Measurements from ENCODE around the gene NEK2.
A peak's percentile ranks its signal among the peaks of the same experiment; 100 is the strongest.
"Not testable (repeated sequence)": the region's sequence is repeated elsewhere in the genome, so short reads cannot be mapped to it uniquely, and the experiment has no call there.

NEK2 gene

GRCh38 chr1:211628417-211628816 is 47.0 kb downstream of the NEK2 start:
- no peak overlapping the region for H3K27ac Mint-ChIP-seq
- peaks cover 53% of the 10 kb centered on the region for H3K27me3 Mint-ChIP-seq
- no peak for DNase-seq
- H3K36me3 Mint-ChIP-seq: no peaks in the 10 kb centered on the region
- CTCF ChIA-PET: no interaction called here
- no peak overlapping the region for H3K4me3 Mint-ChIP-seq
- H3K4me1 Mint-ChIP-seq: peaks cover 17% of the 10 kb centered on the region
- peaks cover 2% of the 10 kb centered on the region for H3K9me3 Mint-ChIP-seq

- Mint-ChIP-seq H3K36me3 (no peaks in the 10 kb centered on the region), H3K9me3 (peaks cover 2% of the 10 kb centered on the region), H3K27ac (no peak overlapping the region), H3K27me3 (peaks cover 41% of the 10 kb centered on the region), H3K4me1 (peaks cover 23% of the 10 kb centered on the region), H3K4me3 (no peak overlapping the region)
- no peak for DNase-seq
- CTCF ChIA-PET: no interaction called here
Measured at GRCh38 chr1:211627259-211627658, 48.2 kb downstream of the NEK2 start.

GRCh38 chr1:211625866-211626265 is 49.6 kb downstream of the NEK2 start:
- Mint-ChIP-seq H3K27me3 (peaks cover 29% of the 10 kb centered on the region), H3K4me1 (peaks cover 22% of the 10 kb centered on the region)
- CTCF ChIA-PET, H3K9me3 Mint-ChIP-seq, H3K36me3 Mint-ChIP-seq, H3K27ac Mint-ChIP-seq, DNase-seq, H3K4me3 Mint-ChIP-seq: not testable (repeated sequence)

- peaks cover 2% of the 10 kb centered on the region for H3K9me3 Mint-ChIP-seq
- CTCF ChIA-PET: interaction anchor here (0.5 to 1.1 kb wide), 8 partner anchors 30 to 672 kb away, joined by 3 to 8 read pairs (median 3); partner anchors contain the start of gene SLC30A1
- no peaks in the 10 kb centered on the region for H3K36me3 Mint-ChIP-seq
- peak; percentile 53 for DNase-seq
- H3K27me3 Mint-ChIP-seq: peaks cover 20% of the 10 kb centered on the region
- H3K4me1 Mint-ChIP-seq: peaks cover 22% of the 10 kb centered on the region
- no peak overlapping the region for H3K27ac Mint-ChIP-seq
- H3K4me3 Mint-ChIP-seq: no peak overlapping the region
Measured at GRCh38 chr1:211625040-211625439, 50.4 kb downstream of the NEK2 start.

GRCh38 chr1:211623515-211623914 is 51.9 kb downstream of the NEK2 start:
- CTCF ChIA-PET: interaction anchor here (0.7 to 1.0 kb wide), 2 partner anchors 44 to 109 kb away, joined by 3 to 6 read pairs; partner anchors contain the start of gene SLC30A1
- peaks cover 22% of the 10 kb centered on the region for H3K4me1 Mint-ChIP-seq
- H3K36me3 Mint-ChIP-seq: no peaks in the 10 kb centered on the region
- DNase-seq: no peak
- H3K27ac Mint-ChIP-seq: no peak overlapping the region
- H3K4me3 Mint-ChIP-seq: no peak overlapping the region
- H3K9me3 Mint-ChIP-seq: peaks cover 2% of the 10 kb centered on the region
- peaks cover 12% of the 10 kb centered on the region for H3K27me3 Mint-ChIP-seq

GRCh38 chr1:211621447-211622198 is 53.8 kb downstream of the NEK2 start:
- no peak overlapping the region for H3K27ac Mint-ChIP-seq
- DNase-seq: no peak
- H3K27me3 Mint-ChIP-seq: peaks cover 2% of the 10 kb centered on the region
- CTCF ChIA-PET: no interaction called here
- H3K4me1 Mint-ChIP-seq: peaks cover 22% of the 10 kb centered on the region
- peaks cover 2% of the 10 kb centered on the region for H3K9me3 Mint-ChIP-seq
- no peak overlapping the region for H3K4me3 Mint-ChIP-seq
- H3K36me3 Mint-ChIP-seq: no peaks in the 10 kb centered on the region

GRCh38 chr1:211620097-211620496 is 55.3 kb downstream of the NEK2 start:
- H3K27ac Mint-ChIP-seq: no peak overlapping the region
- H3K4me1 Mint-ChIP-seq: peaks cover 21% of the 10 kb centered on the region
- H3K4me3 Mint-ChIP-seq: no peak overlapping the region
- peaks cover 2% of the 10 kb centered on the region for H3K9me3 Mint-ChIP-seq
- no peaks in the 10 kb centered on the region for H3K36me3 Mint-ChIP-seq
- no peak for DNase-seq
- H3K27me3 Mint-ChIP-seq: no peaks in the 10 kb centered on the region
- CTCF ChIA-PET: interaction anchor here (0.9 kb wide), 1 partner anchor 14 kb away, joined by 3 read pairs; no protein-coding TSS in a partner anchor

GRCh38 chr1:211619033-211619996 is 56.1 kb downstream of the NEK2 start:
- CTCF ChIA-PET: interaction anchor here (0.9 kb wide), 1 partner anchor 13 kb away, joined by 3 read pairs; no protein-coding TSS in a partner anchor
- Mint-ChIP-seq H3K4me1 (peaks cover 20% of the 10 kb centered on the region), H3K4me3 (no peak overlapping the region), H3K36me3 (no peaks in the 10 kb centered on the region), H3K27ac (no peak overlapping the region), H3K27me3 (no peaks in the 10 kb centered on the region), H3K9me3 (peaks cover 2% of the 10 kb centered on the region)
- no peak for DNase-seq

- H3K4me1 Mint-ChIP-seq: peaks cover 3% of the 10 kb centered on the region
Measured at GRCh38 chr1:211616965-211617297, 58.5 kb downstream of the NEK2 start.

GRCh38 chr1:211616231-211616964 is 59.0 kb downstream of the NEK2 start:
- H3K9me3 Mint-ChIP-seq: no peaks in the 10 kb centered on the region
- H3K27me3 Mint-ChIP-seq: peaks cover 10% of the 10 kb centered on the region
- H3K27ac Mint-ChIP-seq: no peak overlapping the region
- H3K4me1 Mint-ChIP-seq: peaks cover 3% of the 10 kb centered on the region
- no peak for DNase-seq
- no peak overlapping the region for H3K4me3 Mint-ChIP-seq
- CTCF ChIA-PET: interaction anchor here (0.5 kb wide), 1 partner anchor 10 kb away, joined by 3 read pairs; no protein-coding TSS in a partner anchor
- no peaks in the 10 kb centered on the region for H3K36me3 Mint-ChIP-seq

More at GRCh38 chr1:211616965-211617297, 58.5 kb downstream of the NEK2 start:
- Mint-ChIP-seq H3K36me3 (no peaks in the 10 kb centered on the region), H3K4me3 (no peak overlapping the region), H3K27me3 (peaks cover 5% of the 10 kb centered on the region), H3K9me3 (no peaks in the 10 kb centered on the region), H3K27ac (no peak overlapping the region)
- CTCF ChIA-PET: interaction anchor here (0.5 kb wide), 1 partner anchor 10 kb away, joined by 3 read pairs; no protein-coding TSS in a partner anchor
- no peak for DNase-seq

- H3K4me3 Mint-ChIP-seq: no peak overlapping the region
- H3K36me3 Mint-ChIP-seq: no peaks in the 10 kb centered on the region
- peaks cover 3% of the 10 kb centered on the region for H3K4me1 Mint-ChIP-seq
- CTCF ChIA-PET: no interaction called here
- DNase-seq: no peak
- H3K27me3 Mint-ChIP-seq: peaks cover 14% of the 10 kb centered on the region
- H3K9me3 Mint-ChIP-seq: no peaks in the 10 kb centered on the region
- no peak overlapping the region for H3K27ac Mint-ChIP-seq
Measured at GRCh38 chr1:211614615-211615014, 60.8 kb downstream of the NEK2 start.

GRCh38 chr1:211613951-211614350 is 61.5 kb downstream of the NEK2 start:
- Mint-ChIP-seq H3K4me3 (no peak overlapping the region), H3K36me3 (no peaks in the 10 kb centered on the region), H3K27me3 (peaks cover 14% of the 10 kb centered on the region), H3K9me3 (no peaks in the 10 kb centered on the region), H3K27ac (no peak overlapping the region), H3K4me1 (peaks cover 3% of the 10 kb centered on the region)
- CTCF ChIA-PET: no interaction called here
- no peak for DNase-seq

- CTCF ChIA-PET: no interaction called here
- DNase-seq: no peak
- no peaks in the 10 kb centered on the region for H3K36me3 Mint-ChIP-seq
- no peak overlapping the region for H3K27ac Mint-ChIP-seq
- H3K9me3 Mint-ChIP-seq: no peaks in the 10 kb centered on the region
- H3K4me3 Mint-ChIP-seq: no peak overlapping the region
- H3K4me1 Mint-ChIP-seq: peaks cover 3% of the 10 kb centered on the region
- peaks cover 14% of the 10 kb centered on the region for H3K27me3 Mint-ChIP-seq
Measured at GRCh38 chr1:211613108-211613947, 62.1 kb downstream of the NEK2 start.

Measured in activated naive CD4-positive, alpha-beta T cell treated with anti-CD3 and anti-CD28 coated beads, Interleukin-2, amount 10 ng/mL, durations not matched to agents 7 days and 5 days (primary cell).